Measurements from ENCODE around the gene NPM3. TPM values are rescaled to one million over a fixed set of nuclear protein-coding genes. Genes with fewer than 3 reads are reported as not detected.

The NPM3 gene
- polyA plus RNA-seq, 1 of the 3 experiments (the other 2 are of a cell fraction), result 105 TPM

- Histone ChIP-seq H3K9me3 (no peaks in the 10 kb centered on the region), H4K20me1 (ENCODE audit: insufficient read depth) (no peaks in the 10 kb centered on the region), H3K36me3 (replicated peaks in 1 of 2; ENCODE audit: control insufficient read depth in 1 of 2, insufficient read depth in 2 of 2, low read length in 1 of 2) (no peaks in the 10 kb centered on the region), H3K4me3 (ENCODE audit: low read depth in 2 of 2, low read length in 1 of 2) (no peak overlapping the region), H3K4me1 (ENCODE audit: control insufficient read depth in 1 of 2, insufficient read depth in 2 of 2, low read depth in 1 of 2, low read length in 1 of 2) (no peaks in the 10 kb centered on the region), H3K79me2 (ENCODE audit: insufficient read depth) (no peaks in the 10 kb centered on the region), H2AFZ (ENCODE audit: low read depth) (no peak overlapping the region), H3K9me2 (no peaks in the 10 kb centered on the region), H3F3A (replicated peaks; ENCODE audit: insufficient read depth) (no peaks in the 10 kb centered on the region), H3K27ac (ENCODE audit: low read depth in 2 of 2, low read length in 1 of 2) (no peak overlapping the region), H3K9ac (no peak overlapping the region), H3K4me2 (no peak overlapping the region), H3K27me3 (ENCODE audit: insufficient read depth) (peaks cover 6% of the 10 kb centered on the region; the same call in 1 of the 2 replicates)
- POLR2A ChIA-PET, result interaction anchor here (1.5 kb wide), 1 partner anchor 50 kb away, joined by 4 read pairs; the partner anchor contains the start of gene OGA
- TF ChIP-seq MXI1 (IDR thresholded peaks at IDR 0.05; ENCODE audit: low read depth, low read length) (no peak), EZH2phosphoT487 (IDR thresholded peaks at IDR 0.05; ENCODE audit: borderline replicate concordance, low read depth) (no peak), POLR2AphosphoS5 (IDR thresholded peaks at IDR 0.05; ENCODE audit: low read depth, low read length) (no peak), SMC3 (IDR thresholded peaks at IDR 0.05; ENCODE audit: low read depth, low read length) (no peak), FOSL2 (IDR thresholded peaks at IDR 0.05; ENCODE audit: borderline replicate concordance, low read depth) (no peak), ZBTB33 (IDR thresholded peaks at IDR 0.05; ENCODE audit: borderline replicate concordance, low read depth) (no peak), ELF1 (IDR thresholded peaks at IDR 0.05) (no peak), JUND (IDR thresholded peaks at IDR 0.05) (no peak), NFIC (IDR thresholded peaks at IDR 0.05; ENCODE audit: borderline replicate concordance) (no peak)
- TF ChIP-seq, protein P1, sequence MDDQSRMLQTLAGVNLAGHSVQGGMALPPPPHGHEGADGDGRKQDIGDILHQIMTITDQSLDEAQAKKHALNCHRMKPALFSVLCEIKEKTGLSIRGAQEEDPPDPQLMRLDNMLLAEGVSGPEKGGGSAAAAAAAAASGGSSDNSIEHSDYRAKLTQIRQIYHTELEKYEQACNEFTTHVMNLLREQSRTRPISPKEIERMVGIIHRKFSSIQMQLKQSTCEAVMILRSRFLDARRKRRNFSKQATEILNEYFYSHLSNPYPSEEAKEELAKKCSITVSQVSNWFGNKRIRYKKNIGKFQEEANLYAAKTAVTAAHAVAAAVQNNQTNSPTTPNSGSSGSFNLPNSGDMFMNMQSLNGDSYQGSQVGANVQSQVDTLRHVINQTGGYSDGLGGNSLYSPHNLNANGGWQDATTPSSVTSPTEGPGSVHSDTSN (IDR thresholded peaks at IDR 0.05), result no peak
- CTCF ChIA-PET, result interaction anchor here (1.1 to 3.2 kb wide), 7 partner anchors 9 to 554 kb away, joined by 3 to 14 read pairs (median 3); no protein-coding TSS in a partner anchor
- 70% methylated on average over 11 of the region's 14 CpGs for WGBS (ENCODE audit: low lambda C conversion rate)
- peak; percentile 6 for DNase-seq
Observed at GRCh38 chr10:101767966-101768790, 15.1 kb downstream of the NPM3 start.

DNA sequence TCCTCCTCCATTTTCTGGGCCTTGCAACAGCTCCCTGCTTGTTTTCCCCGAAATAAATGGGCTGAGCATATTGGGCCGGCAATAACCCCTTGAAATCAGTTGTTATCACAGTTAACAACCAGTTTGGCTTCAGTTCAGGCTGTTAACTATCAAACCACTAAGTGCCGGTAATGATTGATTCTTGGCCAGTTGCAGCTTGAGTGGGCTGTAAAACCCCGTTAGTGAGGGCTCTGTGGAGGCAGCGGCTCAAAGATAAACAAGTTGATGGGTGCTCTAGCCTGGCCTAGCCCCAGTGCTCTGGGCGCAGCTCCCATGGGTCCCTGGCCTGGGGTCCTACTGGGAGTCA, 15.7 kb downstream of the NPM3 start:
- Histone ChIP-seq H3K27me3 (ENCODE audit: insufficient read depth) (peaks cover 6% of the 10 kb centered on the region; the same call in 1 of the 2 replicates), H4K20me1 (ENCODE audit: insufficient read depth) (no peaks in the 10 kb centered on the region), H3K4me1 (ENCODE audit: control insufficient read depth in 1 of 2, insufficient read depth in 2 of 2, low read depth in 1 of 2, low read length in 1 of 2) (no peaks in the 10 kb centered on the region), H3K36me3 (replicated peaks in 1 of 2; ENCODE audit: control insufficient read depth in 1 of 2, insufficient read depth in 2 of 2, low read length in 1 of 2) (no peaks in the 10 kb centered on the region), H2AFZ (ENCODE audit: low read depth) (no peak overlapping the region), H3K9ac (no peak overlapping the region), H3K9me2 (no peaks in the 10 kb centered on the region), H3K4me2 (no peak overlapping the region), H3K9me3 (no peaks in the 10 kb centered on the region), H3K4me3 (ENCODE audit: low read depth in 2 of 2, low read length in 1 of 2) (no peak overlapping the region), H3K79me2 (ENCODE audit: insufficient read depth) (no peaks in the 10 kb centered on the region), H3F3A (replicated peaks; ENCODE audit: insufficient read depth) (no peaks in the 10 kb centered on the region), H3K27ac (ENCODE audit: low read depth in 2 of 2, low read length in 1 of 2) (no peak overlapping the region)
- DNase-seq, result peak; percentile 4
- POLR2A ChIA-PET, result no interaction called here
- WGBS (ENCODE audit: low lambda C conversion rate), result 70% methylated on average over 4 of the region's 6 CpGs
- TF ChIP-seq, protein P2, sequence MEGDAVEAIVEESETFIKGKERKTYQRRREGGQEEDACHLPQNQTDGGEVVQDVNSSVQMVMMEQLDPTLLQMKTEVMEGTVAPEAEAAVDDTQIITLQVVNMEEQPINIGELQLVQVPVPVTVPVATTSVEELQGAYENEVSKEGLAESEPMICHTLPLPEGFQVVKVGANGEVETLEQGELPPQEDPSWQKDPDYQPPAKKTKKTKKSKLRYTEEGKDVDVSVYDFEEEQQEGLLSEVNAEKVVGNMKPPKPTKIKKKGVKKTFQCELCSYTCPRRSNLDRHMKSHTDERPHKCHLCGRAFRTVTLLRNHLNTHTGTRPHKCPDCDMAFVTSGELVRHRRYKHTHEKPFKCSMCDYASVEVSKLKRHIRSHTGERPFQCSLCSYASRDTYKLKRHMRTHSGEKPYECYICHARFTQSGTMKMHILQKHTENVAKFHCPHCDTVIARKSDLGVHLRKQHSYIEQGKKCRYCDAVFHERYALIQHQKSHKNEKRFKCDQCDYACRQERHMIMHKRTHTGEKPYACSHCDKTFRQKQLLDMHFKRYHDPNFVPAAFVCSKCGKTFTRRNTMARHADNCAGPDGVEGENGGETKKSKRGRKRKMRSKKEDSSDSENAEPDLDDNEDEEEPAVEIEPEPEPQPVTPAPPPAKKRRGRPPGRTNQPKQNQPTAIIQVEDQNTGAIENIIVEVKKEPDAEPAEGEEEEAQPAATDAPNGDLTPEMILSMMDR (IDR thresholded peaks at IDR 0.05), result no peak
- no peak for TF ChIP-seq NRF1 (IDR thresholded peaks at IDR 0.05; ENCODE audit: low read depth, low read length)
- CTCF ChIA-PET, result interaction anchor here (1.1 to 3.2 kb wide), 2 partner anchors 13 to 552 kb away, joined by 3 to 14 read pairs; no protein-coding TSS in a partner anchor

Measured in SK-N-SH (cell line).